ENCODE data around the gene PLOD3.

Gene PLOD3

DNA sequence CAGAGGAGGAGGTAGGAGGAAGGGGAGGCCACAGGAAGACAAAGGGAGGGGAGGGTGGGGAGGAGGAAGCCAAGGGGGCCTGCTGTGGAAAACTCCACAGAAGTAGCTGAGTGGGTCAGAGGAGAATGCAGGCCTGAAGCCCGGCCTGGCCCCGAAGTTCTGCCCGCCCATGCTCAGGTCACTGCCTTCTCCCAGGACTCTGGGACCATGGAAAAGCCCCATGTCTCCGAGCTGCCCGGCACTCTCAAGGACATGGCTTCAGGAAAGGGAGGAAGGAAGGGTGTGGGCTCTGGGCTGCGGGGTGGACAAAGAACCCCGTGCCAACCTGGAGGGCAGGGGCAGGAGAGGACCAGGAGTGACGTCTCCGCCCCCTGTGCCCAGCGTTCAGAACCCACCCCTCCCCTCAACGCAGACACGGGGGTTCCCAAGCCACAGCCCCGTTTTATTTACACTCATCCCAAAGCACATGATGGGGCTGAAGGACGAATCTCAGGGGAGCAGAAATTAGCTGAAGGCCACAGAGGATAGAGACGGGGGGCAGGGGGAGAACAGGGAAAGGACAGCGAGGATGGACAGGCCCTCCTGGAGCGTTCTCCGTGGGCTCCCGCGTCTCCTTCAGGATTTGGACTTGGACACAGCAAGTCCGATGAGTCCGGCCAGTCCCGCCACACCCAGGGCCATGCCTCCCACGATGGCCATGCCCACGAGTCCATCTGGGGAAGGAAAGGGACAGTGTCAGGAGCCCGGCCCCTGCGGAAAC lies 22.0 kb upstream of the PLOD3 start:
- no peak for DNase-seq (ENCODE audit: low read depth)

DNA sequence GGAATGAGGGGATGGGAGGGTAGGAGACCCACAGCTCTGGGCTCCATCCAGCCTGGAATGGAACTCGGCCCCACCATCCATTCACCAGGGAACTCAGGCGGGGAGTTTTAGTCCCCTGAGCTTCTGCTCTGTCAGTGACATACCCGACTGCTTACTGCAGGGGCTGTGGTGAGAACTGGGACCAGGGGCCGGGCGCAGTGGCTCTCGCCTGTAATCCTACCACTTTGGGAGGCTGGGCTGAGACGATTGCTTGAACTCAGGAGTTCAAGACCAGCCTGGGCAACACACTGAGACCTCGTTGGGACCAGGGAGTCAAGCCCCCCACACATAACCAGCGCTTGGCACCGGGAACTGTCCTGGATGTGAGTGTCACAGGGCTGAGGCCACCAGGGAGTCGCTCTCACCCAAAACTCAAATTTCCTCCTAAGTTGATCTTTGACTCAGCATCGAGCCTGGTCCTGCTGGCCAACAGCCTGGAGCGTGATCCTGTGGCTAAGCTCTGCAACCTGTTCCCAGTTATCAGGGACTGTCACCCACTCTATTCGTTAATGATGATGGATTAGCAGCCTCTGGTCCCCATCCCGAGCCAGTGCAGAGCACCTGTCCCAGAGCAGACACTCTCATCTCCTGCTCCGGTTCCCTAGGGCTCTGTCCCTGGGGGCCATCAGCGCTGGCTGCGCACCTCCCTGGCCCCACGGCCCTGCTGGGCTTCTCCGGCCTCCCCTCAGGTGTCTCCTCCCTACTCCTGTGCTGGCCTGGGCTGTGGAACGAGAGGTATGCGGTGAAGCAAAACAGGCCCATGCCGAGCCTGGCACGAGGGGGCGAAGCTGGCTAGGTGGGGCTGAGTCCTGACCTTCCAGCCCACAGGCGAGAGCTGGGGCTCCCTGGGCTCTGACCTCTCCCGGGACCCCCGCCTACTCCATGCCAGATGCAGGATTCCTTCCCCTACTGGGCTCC lies 21.1 kb upstream of the PLOD3 start:
- no peak for DNase-seq (ENCODE audit: low read depth)

DNA sequence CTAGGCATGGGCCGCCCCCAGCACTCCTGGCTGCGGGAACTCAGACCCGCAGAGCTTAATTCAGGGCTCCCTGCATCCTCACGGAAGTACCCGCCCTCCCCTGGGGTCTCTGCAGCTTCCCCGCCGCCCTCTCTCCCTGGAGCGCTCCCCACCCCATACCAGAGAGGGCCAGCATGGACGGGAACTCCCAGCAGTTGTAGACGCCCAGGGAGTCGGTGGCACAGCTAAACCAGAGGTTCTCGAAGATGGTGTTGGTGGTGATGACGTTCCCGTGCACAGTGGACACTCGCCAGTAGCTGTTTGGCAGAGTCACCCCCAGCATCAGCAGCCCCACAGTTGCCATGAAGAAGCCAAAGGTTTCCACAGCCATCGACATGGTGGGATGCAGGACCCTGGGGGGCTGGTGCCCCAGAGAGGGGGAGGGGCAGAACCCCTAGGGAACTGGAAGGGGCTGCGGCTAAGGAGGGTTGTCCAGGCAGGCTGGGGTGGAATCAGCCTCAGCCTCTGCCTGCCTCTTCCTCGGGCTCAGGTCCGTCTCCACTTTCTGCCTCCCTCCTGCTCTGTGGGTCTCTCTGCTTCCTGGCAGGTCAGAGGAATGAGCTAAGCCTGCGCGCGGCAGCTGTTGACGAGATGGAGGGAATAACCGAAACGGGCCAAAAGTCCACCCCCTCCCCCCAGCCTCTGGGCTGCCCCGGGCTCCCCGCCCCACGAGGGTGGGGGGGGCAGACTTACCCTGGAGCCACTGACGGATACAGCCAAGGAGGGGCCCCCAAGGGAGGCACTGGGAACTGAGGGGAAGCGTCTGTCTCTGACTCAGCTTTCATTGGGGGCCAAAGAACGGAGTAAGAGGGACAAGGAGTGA lies 20.1 kb upstream of the PLOD3 start, which contains the start of gene CLDN15:
CLDN15 (minus strand) TSS at position 597 of the 862 bp plus-strand sequence; CDS start at position 376, 221 bp downstream.
- no peak for DNase-seq (ENCODE audit: low read depth)

DNA sequence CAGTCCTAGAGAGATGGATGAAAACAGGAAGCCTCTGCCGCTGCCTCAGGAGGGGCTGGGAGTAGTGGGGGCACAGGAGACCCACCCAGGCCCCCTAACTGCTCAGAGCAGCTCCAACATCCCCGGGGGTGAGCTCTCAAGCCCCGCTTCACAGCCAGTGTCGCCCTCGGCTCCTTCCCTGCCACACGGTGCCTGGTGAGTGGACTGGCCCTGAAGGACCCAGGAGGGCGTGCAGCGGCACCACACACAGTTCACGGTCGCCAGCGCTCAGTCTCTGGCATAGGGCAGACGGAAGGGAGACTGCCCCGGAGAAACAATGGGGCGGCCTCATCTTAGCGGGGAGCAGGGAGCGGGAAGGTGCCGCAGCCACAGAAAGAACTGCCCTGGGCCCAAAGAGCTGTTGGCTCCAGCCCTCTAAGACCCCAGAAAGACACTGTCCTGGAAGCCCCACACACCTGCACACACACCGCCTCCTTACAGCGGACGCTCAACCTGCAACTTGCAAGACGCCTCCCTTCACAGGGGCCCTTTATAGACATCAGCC lies 19.0 kb upstream of the PLOD3 start:
- no peak for DNase-seq (ENCODE audit: low read depth)

DNA sequence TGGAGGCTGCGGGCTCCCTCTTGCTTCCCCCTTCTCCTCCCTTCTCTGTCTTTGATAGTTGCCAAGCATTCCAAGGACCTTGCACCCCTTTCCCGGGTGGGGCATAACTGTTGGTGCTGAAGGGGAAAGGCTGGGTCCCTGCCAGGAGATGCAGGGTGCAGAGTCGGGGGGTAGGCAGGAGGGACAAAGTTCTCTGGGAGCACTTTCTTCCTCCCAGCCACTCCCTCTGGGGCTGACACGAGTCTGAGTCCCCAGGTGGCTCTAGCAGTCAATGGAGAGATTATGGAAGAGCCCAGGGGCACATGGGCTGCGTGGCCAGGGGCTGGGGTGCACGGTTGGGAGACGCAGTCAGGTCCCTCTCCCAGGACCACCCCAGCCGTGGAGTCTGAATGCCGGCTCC lies 18.1 kb upstream of the PLOD3 start:
- no peak for DNase-seq (ENCODE audit: low read depth)

DNA sequence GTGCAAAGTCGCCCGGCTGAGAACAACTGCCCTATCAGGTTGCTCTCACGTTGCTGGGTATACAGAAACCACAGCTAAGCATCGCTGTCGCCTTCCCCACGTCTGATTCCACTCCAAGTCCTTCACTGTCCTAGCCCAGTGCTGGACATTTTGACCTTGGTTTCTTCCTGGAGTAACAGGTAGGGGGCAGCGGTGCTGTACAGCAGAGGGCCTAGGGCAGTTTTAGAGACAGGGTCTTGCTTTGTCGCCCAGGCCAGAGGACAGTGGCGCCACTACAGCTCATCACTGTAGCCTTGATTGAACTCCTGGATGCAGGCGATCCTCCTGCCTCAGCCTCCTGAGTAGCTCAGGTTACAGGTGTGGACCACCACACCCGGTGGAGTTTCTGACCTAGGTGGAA lies 17.7 kb upstream of the PLOD3 start:
- DNase-seq (ENCODE audit: low read depth), result peak; percentile 21

DNA sequence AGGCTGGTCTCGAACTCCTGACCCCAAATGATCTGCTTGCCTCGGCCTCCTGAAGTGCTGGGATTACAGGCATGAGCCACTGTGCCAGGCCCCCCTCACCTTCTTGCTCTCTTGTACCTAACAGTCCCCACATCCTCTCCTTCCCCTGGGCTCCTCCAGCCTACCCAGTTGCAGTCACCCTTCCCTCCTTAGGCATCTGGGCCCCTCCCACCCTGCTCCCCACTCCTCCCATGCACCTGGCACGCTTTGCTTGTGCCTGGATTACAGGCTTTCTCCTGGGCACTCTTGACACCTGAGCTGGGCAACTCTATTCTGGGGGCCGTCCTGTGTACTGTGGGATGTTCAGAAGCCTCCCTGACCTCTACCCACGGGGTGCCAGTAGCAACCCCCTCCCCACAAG lies 17.3 kb upstream of the PLOD3 start:
- DNase-seq (ENCODE audit: low read depth), result no peak

DNA sequence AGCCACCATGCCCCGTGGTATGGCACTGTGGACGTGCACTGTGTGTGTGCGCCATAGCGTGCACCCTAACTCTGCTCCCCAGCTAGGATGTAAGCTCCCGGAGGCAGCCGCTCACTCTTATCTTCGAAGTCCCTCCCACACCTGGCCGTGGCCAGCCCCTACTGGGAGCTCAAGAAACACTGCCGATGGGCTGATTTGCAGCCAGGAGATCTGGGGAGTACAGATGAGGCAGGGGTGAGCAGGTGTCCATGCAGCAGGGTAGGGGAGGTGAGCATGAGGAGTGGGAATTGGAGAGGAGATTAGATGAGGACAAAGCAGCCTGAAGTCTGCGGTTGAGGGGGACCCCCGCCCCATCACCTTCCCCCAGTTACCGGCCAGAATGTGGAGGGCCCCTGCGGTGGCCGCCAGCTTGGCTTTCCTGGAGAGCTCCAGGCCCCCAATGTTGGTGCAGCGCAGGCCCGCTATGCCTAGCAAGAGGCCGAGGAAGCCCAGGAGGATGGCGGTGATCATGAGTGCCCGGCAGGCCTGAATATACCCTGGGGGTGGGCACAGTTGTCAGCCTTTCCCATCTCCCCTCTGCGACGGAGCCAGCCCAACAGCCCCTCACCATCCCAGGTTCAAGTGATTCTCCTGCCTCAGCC lies 16.6 kb upstream of the PLOD3 start:
- no peak for DNase-seq (ENCODE audit: low read depth)

DNA sequence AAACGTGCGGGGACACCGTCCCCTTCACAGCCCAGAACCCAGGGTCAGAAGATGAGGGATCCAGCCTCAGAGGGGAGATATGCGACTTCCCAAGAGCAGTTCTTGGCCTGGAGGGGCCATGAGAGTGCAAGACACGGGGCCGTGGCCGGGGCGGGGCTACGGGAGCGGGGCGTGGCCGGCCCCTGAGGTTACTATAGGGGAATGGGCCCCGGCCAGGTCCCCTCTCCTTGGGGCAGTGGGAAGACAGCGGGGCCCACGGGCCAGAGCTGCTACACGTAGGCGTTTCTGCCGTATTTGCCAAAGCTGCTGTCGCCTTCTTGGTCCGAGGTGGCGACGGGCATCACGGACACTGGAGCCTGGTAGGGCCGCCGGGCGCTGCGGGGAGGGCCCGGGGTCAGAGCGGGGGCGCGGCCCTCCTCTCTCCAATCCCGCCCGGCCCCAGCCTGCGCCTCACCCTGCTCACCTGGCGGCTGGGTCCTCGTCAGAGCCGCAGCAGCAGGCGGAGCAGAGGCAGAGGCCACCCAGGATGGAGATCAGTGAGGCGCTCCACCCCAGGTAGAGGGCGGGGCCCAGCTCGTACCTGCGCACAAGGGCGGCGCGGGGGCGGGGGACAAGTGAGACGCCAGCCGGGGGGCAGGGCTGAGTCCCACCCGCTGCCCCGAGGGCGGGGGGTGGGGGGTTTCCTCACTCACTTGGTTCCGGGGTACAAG lies 14.9 kb upstream of the PLOD3 start:
- DNase-seq (ENCODE audit: low read depth), result no peak

DNA sequence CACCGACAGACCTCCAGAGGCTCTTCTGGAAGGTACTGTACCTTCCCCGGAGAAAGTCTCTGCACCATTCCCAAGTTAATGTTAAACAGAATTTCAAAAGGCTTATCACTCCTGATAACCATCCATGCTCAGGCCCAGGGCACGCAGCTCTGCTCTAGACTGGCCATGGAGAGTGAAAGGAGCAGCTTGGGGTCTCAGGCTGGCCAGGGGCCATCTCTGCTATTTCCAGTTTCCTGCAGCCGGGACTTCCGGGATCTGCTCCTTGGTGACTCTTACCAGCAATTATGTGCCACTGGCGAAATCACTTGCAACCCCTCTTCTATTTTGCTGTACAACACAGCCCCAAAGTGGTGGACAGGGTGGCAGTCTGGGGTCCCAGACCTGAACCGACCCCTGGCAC lies 14.3 kb upstream of the PLOD3 start:
- peak; percentile 24 for DNase-seq (ENCODE audit: low read depth)

DNA sequence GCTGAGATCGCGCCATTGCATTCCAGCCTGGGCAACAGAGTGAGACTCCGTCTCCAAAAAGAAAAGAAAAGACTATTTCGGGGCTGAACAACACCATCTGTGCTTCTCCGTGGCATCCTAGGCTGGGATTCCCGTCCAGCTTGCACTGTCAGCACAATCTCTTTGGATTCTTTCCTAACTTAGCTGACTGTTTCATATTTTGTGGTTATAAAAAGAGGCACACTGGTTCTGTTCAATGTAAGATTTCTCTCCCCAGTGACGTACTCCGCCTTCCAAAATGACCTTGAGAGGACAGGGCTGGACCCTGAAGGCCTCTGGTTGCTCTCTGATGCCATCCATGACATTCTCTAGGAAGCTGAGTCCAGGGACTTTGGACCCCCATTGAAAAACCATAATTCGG lies 9.3 kb upstream of the PLOD3 start:
- no peak for DNase-seq (ENCODE audit: low read depth)

DNA sequence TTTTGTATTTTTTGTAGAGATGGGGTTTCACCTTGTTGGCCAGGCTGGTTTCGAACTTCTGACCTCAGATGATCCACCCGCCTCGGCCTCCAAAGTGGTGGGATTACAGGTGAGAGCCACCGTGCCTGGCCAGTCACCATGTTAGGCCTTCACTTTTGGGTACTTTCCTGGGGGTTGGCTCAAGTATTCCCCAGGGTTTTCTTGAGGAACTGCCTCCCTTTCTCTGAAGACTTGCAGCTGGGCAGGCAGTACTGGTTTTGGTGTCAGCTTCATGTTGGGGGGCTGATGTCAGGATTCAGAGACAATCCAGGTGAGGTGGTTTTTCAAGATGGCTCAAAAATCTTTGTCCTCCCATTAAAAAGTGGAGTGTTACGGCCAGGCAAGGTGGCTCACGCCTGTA lies 8.3 kb upstream of the PLOD3 start:
- no peak for DNase-seq (ENCODE audit: low read depth)

DNA sequence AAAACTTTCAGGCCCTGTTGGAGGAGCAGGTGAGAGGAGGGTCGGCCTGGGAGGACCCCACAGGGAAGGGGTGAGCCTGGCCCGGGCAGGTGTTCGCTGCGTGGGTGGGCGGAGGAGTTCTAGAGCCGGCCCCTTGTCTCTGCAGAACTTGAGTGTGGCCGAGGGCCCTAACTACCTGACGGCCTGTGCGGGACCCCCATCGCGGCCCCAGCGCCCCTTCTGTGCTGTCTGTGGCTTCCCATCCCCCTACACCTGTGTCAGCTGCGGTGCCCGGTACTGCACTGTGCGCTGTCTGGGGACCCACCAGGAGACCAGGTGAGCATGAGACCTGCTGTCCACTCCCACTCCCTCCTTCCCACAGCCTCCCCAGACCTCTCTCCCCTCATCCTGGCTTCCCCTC lies 6.1 kb upstream of the PLOD3 start:
- no peak for DNase-seq (ENCODE audit: low read depth)

DNA sequence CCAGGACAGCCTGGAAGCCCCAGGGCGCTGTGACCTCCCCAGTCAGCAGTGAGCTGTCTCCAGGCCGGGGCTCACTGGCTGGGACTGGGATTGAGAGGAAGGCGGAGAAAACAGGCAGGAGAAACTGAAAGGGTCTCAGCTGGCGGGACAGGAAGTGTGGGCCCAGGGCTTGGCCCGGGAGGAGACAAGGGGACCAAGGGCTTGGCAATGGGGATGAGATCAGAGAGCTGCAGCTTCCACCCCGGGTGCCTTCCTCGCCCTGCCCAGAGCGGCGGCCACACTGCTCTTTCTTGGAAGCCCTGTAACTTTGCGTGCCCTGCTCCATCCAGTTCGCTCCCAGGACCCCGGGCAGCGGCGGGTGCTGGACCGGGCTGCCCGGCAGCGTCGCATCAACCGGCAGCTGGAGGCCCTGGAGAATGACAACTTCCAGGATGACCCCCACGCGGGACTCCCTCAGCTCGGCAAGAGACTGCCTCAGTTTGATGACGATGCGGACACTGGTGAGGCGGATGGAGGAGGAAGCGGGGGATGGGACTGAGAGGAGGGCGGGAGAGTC lies 5.0 kb upstream of the PLOD3 start:
- no peak for DNase-seq (ENCODE audit: low read depth)

DNA sequence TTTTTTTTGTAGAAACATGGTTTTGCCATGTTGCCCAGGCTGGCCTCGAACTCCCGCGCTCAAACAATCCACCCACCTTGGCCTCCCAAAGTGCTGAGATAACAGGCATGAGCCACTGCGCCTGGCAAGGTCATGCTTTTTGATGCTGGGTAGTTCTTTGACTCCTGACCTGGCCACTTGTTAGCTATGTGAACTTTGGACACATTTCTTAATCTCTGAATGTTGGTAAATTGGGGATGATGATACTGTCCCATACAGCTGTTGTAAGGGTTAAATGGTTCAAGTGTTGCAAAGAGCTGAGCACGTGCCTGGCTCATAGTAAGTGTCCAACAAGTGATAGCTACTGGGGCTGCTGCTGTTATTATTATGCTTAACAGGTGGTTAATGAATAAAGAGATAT lies 2.9 kb upstream of the PLOD3 start:
- no peak for DNase-seq (ENCODE audit: low read depth)

DNA sequence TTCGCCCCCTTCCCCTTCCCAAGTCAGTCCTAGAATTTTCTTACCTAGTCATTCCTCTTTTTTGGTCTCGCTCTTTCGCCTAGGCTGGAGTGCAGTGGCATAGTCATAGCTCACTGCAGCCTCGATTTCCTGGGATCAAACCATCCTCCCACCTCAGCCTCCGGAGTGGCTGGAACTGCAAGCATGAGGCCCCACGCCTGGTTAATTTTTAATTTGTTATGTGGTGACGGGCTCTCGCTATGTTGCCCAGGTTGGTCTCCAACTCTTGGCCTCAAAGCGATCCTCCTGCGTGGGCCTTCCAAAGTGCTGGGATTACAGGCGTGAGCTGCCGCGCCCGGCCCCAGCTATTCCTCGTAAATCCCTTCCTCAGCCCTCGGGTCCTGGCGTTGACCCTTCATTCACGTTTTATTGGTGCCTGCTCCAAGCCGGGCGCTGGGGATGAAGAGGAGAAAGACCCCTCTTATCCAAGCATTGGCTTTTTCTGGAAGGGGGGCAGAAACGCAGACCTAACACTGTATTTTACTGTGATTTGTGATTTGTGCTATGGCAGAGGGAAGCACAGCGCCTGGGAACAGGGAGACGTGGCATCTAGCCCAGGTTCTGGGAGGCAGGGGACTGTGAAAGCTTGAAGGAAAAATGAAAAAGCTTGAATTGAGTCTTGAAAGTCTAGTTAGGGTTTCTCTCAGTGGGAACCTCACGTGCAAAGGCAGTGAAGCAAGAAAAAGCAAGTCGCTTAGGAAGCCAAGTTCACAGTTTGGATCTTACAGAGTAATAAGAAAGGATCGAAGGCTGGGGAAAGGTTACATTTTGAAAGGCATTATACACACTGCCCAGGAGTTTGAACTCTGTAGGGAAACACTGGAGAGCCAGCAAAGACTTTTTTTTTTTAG lies 1.1 kb upstream of the PLOD3 start:
- peak; percentile 30 for DNase-seq (ENCODE audit: low read depth)

DNA sequence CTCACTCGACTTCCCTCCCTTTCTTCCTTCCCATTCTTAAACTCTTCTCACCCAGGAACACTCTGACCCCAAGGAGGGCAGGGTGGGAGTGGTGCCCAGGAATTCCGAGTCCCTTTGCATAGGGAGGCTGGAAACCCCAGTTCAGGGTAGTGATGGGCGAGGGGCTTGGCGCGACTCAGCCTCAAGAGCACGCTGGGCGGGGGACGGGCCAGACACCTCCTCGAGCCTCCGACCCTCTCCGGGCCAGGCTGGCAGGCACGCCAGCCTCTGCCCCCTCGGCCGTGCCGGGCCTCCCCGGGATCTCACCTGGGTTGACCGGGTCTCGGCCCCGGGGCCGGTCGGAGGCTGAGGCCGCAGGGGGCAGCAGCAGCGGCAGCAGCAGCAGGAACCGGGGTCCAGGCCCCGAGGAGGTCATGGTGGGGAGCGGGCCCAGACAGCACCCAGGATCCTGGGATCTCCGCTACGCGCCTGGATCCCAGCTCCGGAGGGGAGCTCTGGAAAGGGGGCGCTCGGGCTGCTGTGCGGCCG lies 457 bp downstream of the PLOD3 start:
- DNase-seq (ENCODE audit: low read depth), result no peak

DNA sequence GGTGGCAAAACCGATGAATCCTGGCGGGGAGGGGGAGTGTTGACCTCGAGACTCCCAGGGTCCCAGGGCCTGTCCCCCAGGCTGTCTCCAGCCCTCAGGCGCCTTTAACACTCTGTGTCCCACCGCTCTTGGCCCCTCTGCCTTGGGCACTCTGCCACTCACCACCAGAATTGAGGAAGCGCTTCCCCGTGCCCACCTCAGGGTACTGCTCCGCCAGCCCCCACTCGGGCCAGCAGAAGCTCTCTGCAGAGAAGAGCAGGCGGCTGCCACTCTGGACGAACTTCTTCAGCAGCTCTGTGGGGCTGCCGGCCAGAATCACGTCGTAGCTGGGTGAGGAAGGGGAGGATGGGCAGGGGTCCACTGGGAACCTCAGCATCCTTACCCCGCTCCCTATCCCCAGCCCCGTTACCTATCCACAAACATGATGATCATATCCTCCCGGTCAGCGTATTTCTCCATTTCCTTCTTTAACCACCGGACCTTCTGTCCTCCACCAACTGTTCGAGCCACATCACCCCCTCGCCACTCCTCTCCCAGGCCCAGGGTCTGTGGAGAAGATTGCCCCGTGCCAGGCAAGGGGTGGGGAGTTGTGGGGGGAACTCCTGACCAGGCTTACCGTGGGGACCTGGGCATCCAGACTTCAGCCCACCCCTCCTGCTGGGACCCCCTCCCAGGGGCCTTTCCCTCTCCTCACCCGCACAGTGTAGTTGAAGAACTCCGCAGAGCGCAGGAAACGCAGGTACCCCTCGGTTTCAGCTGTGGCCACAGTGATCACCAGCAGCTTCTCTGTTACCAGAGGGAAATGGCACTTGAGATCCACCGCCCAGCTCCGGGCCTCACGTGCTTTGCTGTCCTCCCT lies 1.2 kb downstream of the PLOD3 start:
- DNase-seq (ENCODE audit: low read depth), result peak; percentile 39

Measured in ELR (cell line).